Measurements from ENCODE around the gene HSD11B2. TPM values are rescaled to one million over a fixed set of nuclear protein-coding genes. Genes with fewer than 3 reads are reported as not detected.

Gene HSD11B2
- total and polyA plus RNA-seq, 2 experiments from 2014 or later: 0.93 to 2.3 TPM

GRCh38 chr16:67447508-67448076 is 16.7 kb downstream of the HSD11B2 start:
- Histone ChIP-seq H3K4me1 (ENCODE audit: insufficient read depth) (peaks cover 25% of the 10 kb centered on the region), H3K4me2 (peak overlapping the region; percentile 33), H3K4me3 (no peak overlapping the region), H3K9me2 (replicated peaks; ENCODE audit: insufficient read depth) (no peaks in the 10 kb centered on the region), H4K20me1 (ENCODE audit: insufficient read depth, poor library complexity, severe bottlenecking) (peaks cover 65% of the 10 kb centered on the region), H3K9me3 (ENCODE audit: low read depth) (no peaks in the 10 kb centered on the region), H2AFZ (no peak overlapping the region), H3K27ac (no peak overlapping the region), H3K27me3 (no peaks in the 10 kb centered on the region), H3K36me3 (replicated peaks; ENCODE audit: insufficient read depth, low read depth) (no peaks in the 10 kb centered on the region), H3K79me2 (peaks cover 15% of the 10 kb centered on the region)
- TF ChIP-seq EZH2 (IDR thresholded peaks at IDR 0.05; ENCODE audit: borderline replicate concordance) (no peak), CTCF (IDR thresholded peaks at IDR 0.05; ENCODE audit: poor library complexity) (peak; percentile 26), EZH2phosphoT487 (IDR thresholded peaks at IDR 0.05; ENCODE audit: low read depth, severe bottlenecking, unreplicated experiment) (no peak)
- WGBS (ENCODE audit: low lambda C conversion rate, missing lambda C conversion rate): 86% methylated on average over 6 of the region's 6 CpGs
- DNase-seq (ENCODE audit: low spot score): no peak

DNA sequence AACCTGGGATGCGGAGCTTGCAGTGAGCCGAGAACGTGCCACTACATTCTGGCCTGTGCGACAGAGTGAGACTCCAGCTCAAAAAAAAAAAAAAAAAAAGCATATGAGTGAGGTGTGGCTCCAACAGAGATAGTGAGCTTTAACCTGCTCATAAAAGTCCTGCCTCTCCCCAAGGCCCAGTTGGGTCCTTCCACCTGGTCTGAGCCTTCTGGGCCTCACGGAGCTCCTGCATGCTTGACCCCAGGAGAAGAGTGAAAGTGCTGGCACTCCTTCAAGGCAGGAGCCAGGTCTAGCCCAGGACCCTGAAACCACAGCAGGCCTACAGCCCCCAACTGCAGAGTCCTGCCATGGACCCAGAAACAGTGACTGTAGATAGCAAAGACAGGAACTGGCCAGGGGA is 17.7 kb downstream of the HSD11B2 start:
- H3K9me2 ChIP-seq (replicated peaks; ENCODE audit: insufficient read depth): no peaks in the 10 kb centered on the region
- 96% methylated on average over 5 of the region's 5 CpGs for WGBS (ENCODE audit: low lambda C conversion rate, missing lambda C conversion rate)
- no peak for DNase-seq (ENCODE audit: low spot score)
- H4K20me1 ChIP-seq (ENCODE audit: insufficient read depth, poor library complexity, severe bottlenecking): peaks cover 62% of the 10 kb centered on the region
- no peak overlapping the region for H3K4me2 ChIP-seq
- H3K4me3 ChIP-seq: no peak overlapping the region
- no peaks in the 10 kb centered on the region for H3K27me3 ChIP-seq
- no peaks in the 10 kb centered on the region for H3K9me3 ChIP-seq (ENCODE audit: low read depth)
- H3K36me3 ChIP-seq (replicated peaks; ENCODE audit: insufficient read depth, low read depth): no peaks in the 10 kb centered on the region
- TF ChIP-seq EZH2 (IDR thresholded peaks at IDR 0.05; ENCODE audit: borderline replicate concordance): no peak
- TF ChIP-seq CTCF (IDR thresholded peaks at IDR 0.05; ENCODE audit: poor library complexity): no peak
- TF ChIP-seq EZH2phosphoT487 (IDR thresholded peaks at IDR 0.05; ENCODE audit: low read depth, severe bottlenecking, unreplicated experiment): no peak
- H3K79me2 ChIP-seq: peaks cover 15% of the 10 kb centered on the region
- no peak overlapping the region for H2AFZ ChIP-seq
- peaks cover 25% of the 10 kb centered on the region for H3K4me1 ChIP-seq (ENCODE audit: insufficient read depth)
- no peak overlapping the region for H3K27ac ChIP-seq

DNA sequence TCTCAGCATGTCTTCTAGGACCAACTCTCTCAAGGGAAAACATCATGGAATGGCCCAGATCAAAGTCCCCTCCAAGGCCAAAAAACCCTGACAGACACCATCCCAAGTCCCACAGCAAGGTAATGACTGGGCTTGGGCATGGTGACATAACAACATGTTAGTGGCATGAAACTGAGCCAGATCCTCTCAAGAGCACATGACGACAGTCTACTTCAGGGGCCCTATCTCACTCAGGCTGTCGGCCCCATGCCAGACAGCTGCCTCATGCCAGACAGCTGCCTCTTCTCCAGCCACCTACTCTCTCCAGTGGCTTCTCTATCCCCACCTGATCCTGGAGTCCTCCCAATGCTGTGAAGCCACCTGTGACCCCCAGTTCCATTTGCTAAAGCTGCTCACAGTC is 18.4 kb downstream of the HSD11B2 start:
- Histone ChIP-seq H3K79me2 (peaks cover 20% of the 10 kb centered on the region), H3K4me2 (no peak overlapping the region), H2AFZ (no peak overlapping the region), H3K27ac (no peak overlapping the region), H3K9me2 (replicated peaks; ENCODE audit: insufficient read depth) (no peaks in the 10 kb centered on the region), H4K20me1 (ENCODE audit: insufficient read depth, poor library complexity, severe bottlenecking) (peaks cover 62% of the 10 kb centered on the region), H3K9me3 (ENCODE audit: low read depth) (no peaks in the 10 kb centered on the region), H3K36me3 (replicated peaks; ENCODE audit: insufficient read depth, low read depth) (no peaks in the 10 kb centered on the region), H3K4me1 (ENCODE audit: insufficient read depth) (peaks cover 25% of the 10 kb centered on the region), H3K27me3 (no peaks in the 10 kb centered on the region), H3K4me3 (no peak overlapping the region)
- TF ChIP-seq EZH2 (IDR thresholded peaks at IDR 0.05; ENCODE audit: borderline replicate concordance): no peak
- TF ChIP-seq EZH2phosphoT487 (IDR thresholded peaks at IDR 0.05; ENCODE audit: low read depth, severe bottlenecking, unreplicated experiment): no peak
- TF ChIP-seq CTCF (IDR thresholded peaks at IDR 0.05; ENCODE audit: poor library complexity): no peak
- DNase-seq (ENCODE audit: low spot score): no peak
- WGBS (ENCODE audit: low lambda C conversion rate, missing lambda C conversion rate): 92% methylated on average over 2 of the region's 2 CpGs
